H9 (cell line): ENCODE measurements around the gene ENC1. TPM values are rescaled to one million over a fixed set of nuclear protein-coding genes. Genes with fewer than 3 reads are reported as not detected.

Experiments
- DNase-seq: peaks from one replicate; pipeline ENCODE4 v3.0.0-alpha.2; 2017
- H2AFZ ChIP-seq: one replicate; pipeline ENCODE4 v1.6.1; 2013; ENCODE audit warnings: mild to moderate bottlenecking, low read length, control low read depth, moderate library complexity
- H2AK5ac ChIP-seq: 2 replicates; pipeline ENCODE4 v1.6.1; 2013; ENCODE audit warnings: low read length, control low read depth, mixed read lengths; ENCODE audit not compliant: insufficient read length
- H2BK120ac ChIP-seq: one replicate; pipeline ENCODE4 v1.6.1; 2013; ENCODE audit warnings: low read depth, mild to moderate bottlenecking, low read length, control low read depth, inconsistent platforms; ENCODE audit not compliant: poor library complexity, severe bottlenecking
- H2BK12ac ChIP-seq: 2 replicates; pipeline ENCODE4 v1.6.1; 2013; ENCODE audit warnings: low read length, control low read depth, mixed read lengths, low read depth; ENCODE audit not compliant: insufficient read length
- H2BK15ac ChIP-seq: 2 replicates; pipeline ENCODE4 v1.6.1; 2013; ENCODE audit warnings: low read depth, low read length, control low read depth
- H2BK20ac ChIP-seq: one replicate; pipeline ENCODE4 v1.6.1; 2013; ENCODE audit warnings: low read depth, mild to moderate bottlenecking, low read length, control low read depth, inconsistent platforms; ENCODE audit not compliant: poor library complexity, severe bottlenecking
- H2BK5ac ChIP-seq: 2 replicates; pipeline ENCODE4 v1.6.1; 2013; ENCODE audit warnings: low read length, control low read depth, mixed read lengths; ENCODE audit not compliant: insufficient read length
- H3K14ac ChIP-seq: 2 replicates; pipeline ENCODE4 v1.6.1; 2013; ENCODE audit warnings: low read length, control low read depth; ENCODE audit not compliant: insufficient read depth
- H3K18ac ChIP-seq: 2 replicates; pipeline ENCODE4 v1.6.1; 2013; ENCODE audit warnings: low read depth, mild to moderate bottlenecking, mixed read lengths, low read length, control low read depth; ENCODE audit not compliant: insufficient read length
- H3K23ac ChIP-seq: 2 replicates; pipeline ENCODE4 v1.6.1; 2013; ENCODE audit warnings: low read length, control low read depth, mixed read lengths, low read depth; ENCODE audit not compliant: insufficient read length
- H3K23me2 ChIP-seq: 2 replicates; pipeline ENCODE4 v1.6.1; 2013; ENCODE audit warnings: low read depth, mild to moderate bottlenecking, mixed read lengths, low read length, control low read depth; ENCODE audit not compliant: insufficient read length, poor library complexity, severe bottlenecking
- H3K27ac ChIP-seq: 2 replicates; pipeline ENCODE4 v1.5.1; 2013; ENCODE audit warnings: low read length, control low read depth, mixed read lengths, low read depth; ENCODE audit not compliant: insufficient read length
- H3K27me3 ChIP-seq: 2 replicates; pipeline ENCODE4 v1.6.1; 2013; ENCODE audit warnings: low read length, control low read depth, inconsistent platforms; ENCODE audit not compliant: insufficient read depth
- H3K4ac ChIP-seq: 2 replicates; pipeline ENCODE4 v1.6.1; 2013; ENCODE audit warnings: low read depth, mild to moderate bottlenecking, control low read depth, inconsistent platforms, low read length, moderate library complexity
- H3K4me1 ChIP-seq: 2 replicates; pipeline ENCODE4 v1.6.1; 2013; ENCODE audit warnings: low read length, control low read depth, inconsistent platforms; ENCODE audit not compliant: insufficient read depth
- H3K4me2 ChIP-seq: 2 replicates; pipeline ENCODE4 v1.6.1; 2013; ENCODE audit warnings: low read length, control low read depth, mixed read lengths; ENCODE audit not compliant: insufficient read length, insufficient read depth
- H3K56ac ChIP-seq: 2 replicates; pipeline ENCODE4 v1.6.1; 2013; ENCODE audit warnings: low read depth, mild to moderate bottlenecking, mixed read lengths, low read length, control low read depth; ENCODE audit not compliant: insufficient read length
- H3K79me1 ChIP-seq: 2 replicates; pipeline ENCODE4 v1.6.1; 2013; ENCODE audit warnings: low read depth, mild to moderate bottlenecking, moderate library complexity, low read length, control low read depth, inconsistent platforms; ENCODE audit not compliant: insufficient read depth, poor library complexity, severe bottlenecking
- H3K79me2 ChIP-seq: 2 replicates; pipeline ENCODE4 v1.6.1; 2013; ENCODE audit warnings: low read length, control low read depth, inconsistent platforms; ENCODE audit not compliant: insufficient read depth
- H3K9ac ChIP-seq: 2 replicates; pipeline ENCODE4 v1.6.1; 2013; ENCODE audit warnings: low read length, control low read depth, mixed read lengths; ENCODE audit not compliant: insufficient read length; ENCODE audit errors: extremely low read depth
- H3K9me3 ChIP-seq: one replicate; pipeline ENCODE4 v1.6.1; 2013; ENCODE audit warnings: low read depth, low read length, inconsistent platforms; ENCODE audit not compliant: control insufficient read depth
- H3T11ph ChIP-seq: one replicate; pipeline ENCODE4 v1.6.1; 2013; ENCODE audit warnings: mild to moderate bottlenecking, low read length, control low read depth, inconsistent platforms
- H4K20me1 ChIP-seq: one replicate; pipeline ENCODE4 v1.6.1; 2013; ENCODE audit not compliant: control insufficient read depth, insufficient read length, insufficient read depth
- H4K5ac ChIP-seq: 2 replicates; pipeline ENCODE4 v1.6.1; 2013; ENCODE audit warnings: low read depth, mild to moderate bottlenecking, mixed read lengths, low read length, control low read depth; ENCODE audit not compliant: insufficient read length
- H4K8ac ChIP-seq: replicated peaks from 2 replicates; pipeline ENCODE4 v1.6.1; 2013; ENCODE audit warnings: low read length, control low read depth, mixed read lengths, low read depth; ENCODE audit not compliant: insufficient read length
- H4K91ac ChIP-seq: 2 replicates; pipeline ENCODE4 v1.6.1; 2013; ENCODE audit warnings: low read depth, mild to moderate bottlenecking, moderate library complexity, mixed read lengths, low read length, control low read depth; ENCODE audit not compliant: insufficient read length
- H3K27ac Mint-ChIP-seq, 3 experiments: 2 replicates in 2 of 3; 3 replicates in 1 of 3; pipeline ENCODE4 v1.8.0; 2020 to 2021; ENCODE audit warnings: mixed read lengths in 3 of 3, mild to moderate bottlenecking in 1 of 3, moderate library complexity in 1 of 3
- H3K27me3 Mint-ChIP-seq: 2 replicates; pipeline ENCODE4 v1.8.0; 2021; ENCODE audit warnings: low read depth, mild to moderate bottlenecking, moderate library complexity, mixed read lengths
- H3K36me3 Mint-ChIP-seq, 3 experiments: 2 replicates in 2 of 3; 3 replicates in 1 of 3; pipeline ENCODE4 v1.8.0; 2020 to 2021; ENCODE audit warnings: low read depth in 3 of 3, mixed read lengths in 3 of 3; ENCODE audit not compliant: insufficient read depth in 1 of 3
- H3K4me1 Mint-ChIP-seq, 2 experiments: 2 replicates each; pipeline ENCODE4 v1.8.0; 2020; ENCODE audit warnings: mixed read lengths in 2 of 2
- H3K4me3 Mint-ChIP-seq, 2 experiments: 2 replicates in 1 of 2; 3 replicates in 1 of 2; pipeline ENCODE4 v1.8.0; 2020 to 2021; ENCODE audit warnings: mild to moderate bottlenecking in 2 of 2, mixed read lengths in 2 of 2, moderate library complexity in 1 of 2
- H3K9me3 Mint-ChIP-seq, 2 experiments: 2 replicates in 1 of 2; 3 replicates in 1 of 2; pipeline ENCODE4 v1.8.0; 2020; ENCODE audit warnings: mild to moderate bottlenecking in 2 of 2, mixed read lengths in 2 of 2, moderate library complexity in 1 of 2
- CTCF ChIP-seq: fragments of 200-600 bp; sonication (generic); conservative IDR thresholded peaks from 3 replicates; pipeline ENCODE4 v1.8.0; 2021; ENCODE audit warnings: antibody characterized with exemption, mild to moderate bottlenecking
- WGBS: extraction: QIAGEN DNeasy Blood & Tissue Kit; methylation state at CpG from one replicate; pipeline ENCODE4 v1.1.7; 2013; ENCODE audit warnings: missing lambda C conversion rate, low lambda C conversion rate, mixed read lengths; ENCODE audit not compliant: insufficient read length; ENCODE audit errors: extremely low coverage; 5-methylcytosine and 5-hydroxymethylcytosine counted together
- total RNA-seq: library from RNA; stranded (reverse); gene quantifications from 2 replicates; pipeline ENCODE4 v1.2.1, GENCODE V29; 2021

ENC1 gene
- total RNA-seq, 1 experiment from 2014 or later, result 14.4 TPM

GRCh38 chr5:74647096-74647495 lies 6.6 kb upstream of the ENC1 start:
- no peak overlapping the region for H3K27ac ChIP-seq
- peaks cover 23% of the 10 kb centered on the region for H3K27me3 Mint-ChIP-seq
- no peak overlapping the region for H2BK15ac ChIP-seq
- WGBS, result no CpG with 5 or more reads among the region's 1 CpG
- H3T11ph ChIP-seq, result no peak overlapping the region
- H4K5ac ChIP-seq, result no peak overlapping the region
- no peak overlapping the region for H3K18ac ChIP-seq
- no peak overlapping the region for H3K14ac ChIP-seq
- H2AFZ ChIP-seq, result no peak overlapping the region
- H3K79me2 ChIP-seq, result no peaks in the 10 kb centered on the region
- H2AK5ac ChIP-seq, result no peak overlapping the region
- no peak overlapping the region for H3K23ac ChIP-seq
- no peak overlapping the region for H3K4ac ChIP-seq
- peaks cover 4% of the 10 kb centered on the region; the same call in 1 of the 2 replicates for H3K4me1 ChIP-seq
- no peak overlapping the region for H4K8ac ChIP-seq
- peaks cover 3 to 21% of the 10 kb centered on the region in 2 experiments for H3K4me1 Mint-ChIP-seq
- H3K36me3 Mint-ChIP-seq, result no peaks in the 10 kb centered on the region
- no peak overlapping the region for H3K56ac ChIP-seq
- DNase-seq, result no peak
- no peak overlapping the region for H2BK20ac ChIP-seq
- H4K20me1 ChIP-seq, result no peaks in the 10 kb centered on the region
- no peak overlapping the region for H3K9ac ChIP-seq
- H3K23me2 ChIP-seq, result peaks cover 2% of the 10 kb centered on the region
- no peaks in the 10 kb centered on the region for H3K79me1 ChIP-seq
- no peak overlapping the region for H2BK120ac ChIP-seq
- no peaks in the 10 kb centered on the region for H3K9me3 ChIP-seq
- no peak for TF ChIP-seq CTCF
- H3K4me2 ChIP-seq, result no peak overlapping the region
- H3K9me3 Mint-ChIP-seq, result no peaks in the 10 kb centered on the region
- no peak overlapping the region for H2BK5ac ChIP-seq
- H4K91ac ChIP-seq, result no peak overlapping the region
- H3K27me3 ChIP-seq, result peaks cover 3% of the 10 kb centered on the region; the same call in 1 of the 2 replicates
- H3K27ac Mint-ChIP-seq, result peak overlapping the region in 1 of 3 experiments; percentile 76; a peak in 2 of 7 replicates
- no peak overlapping the region for H2BK12ac ChIP-seq
- no peak overlapping the region for H3K4me3 Mint-ChIP-seq
